HepG2 (cell line): Measurements from ENCODE around the gene NFE2L3. TPM values are rescaled to one million over a fixed set of nuclear protein-coding genes. Genes with fewer than 3 reads are reported as not detected.

Experiments
- AFF4 ChIP-seq: sonication (generic); formaldehyde crosslinking; IDR thresholded peaks from 2 replicates; pipeline ENCODE4 v1.4.0; 2020; ENCODE audit warnings: missing genetic modification reagents
- MNT ChIP-seq: fragments of 450-650 bp; IDR thresholded peaks from 2 replicates; pipeline ENCODE4 v1.6.1; 2016
- MYNN ChIP-seq: sonication (generic); formaldehyde crosslinking; IDR thresholded peaks from 2 replicates; pipeline ENCODE4 v1.4.0; 2020; ENCODE audit warnings: mild to moderate bottlenecking, low read depth, missing genetic modification reagents
- NFATC3 ChIP-seq: sonication (generic); formaldehyde crosslinking; IDR thresholded peaks from 2 replicates; pipeline ENCODE4 v1.5.1; 2020; ENCODE audit warnings: mild to moderate bottlenecking, missing genetic modification reagents
- NFE2L2 ChIP-seq: fragments of 150-350 bp; IDR thresholded peaks from 2 replicates; pipeline ENCODE4 v1.6.1; 2014; ENCODE audit warnings: low read length
- ONECUT2 ChIP-seq: sonication (generic); formaldehyde crosslinking; IDR thresholded peaks from 2 replicates; pipeline ENCODE4 v1.4.0; 2020; ENCODE audit warnings: missing genetic modification reagents
- REL ChIP-seq: sonication (generic); formaldehyde crosslinking; conservative IDR thresholded peaks from 2 replicates; pipeline ENCODE4 v1.8.0; 2022; ENCODE audit warnings: mild to moderate bottlenecking, missing genetic modification reagents, moderate library complexity
- TFDP2 ChIP-seq: sonication (generic); formaldehyde crosslinking; IDR thresholded peaks from 2 replicates; pipeline ENCODE4 v1.4.0; 2020; ENCODE audit warnings: missing genetic modification reagents
- TOE1 ChIP-seq: sonication (generic); formaldehyde crosslinking; IDR thresholded peaks from 2 replicates; pipeline ENCODE4 v1.4.0; 2020; ENCODE audit warnings: mild to moderate bottlenecking, missing genetic modification reagents
- ZMYM4 ChIP-seq: sonication (generic); formaldehyde crosslinking; IDR thresholded peaks from 2 replicates; pipeline ENCODE4 v1.8.1; 2023; ENCODE audit warnings: mild to moderate bottlenecking, missing genetic modification reagents
- polyA plus RNA-seq, 8 experiments: library from polyadenylated mRNA; depleted of rRNA in 3 of 8; stranded (reverse) in 7 of 8; unstranded in 1 of 8; fragments of >200 nt; fragmentation: Illumina TruSeq in 4 of 8; extraction: Trizol in 4 of 8; gene quantifications; 2 replicates each; pipeline versions ENCODE4 v1.2.1 to v1.2.3, GENCODE V29; 2011 to 2016; ENCODE audit warnings: low read depth in 4 of 8, missing spikeins in 1 of 8, mixed read lengths in 1 of 8; ENCODE audit not compliant: insufficient read depth in 1 of 8
- total RNA-seq, 5 experiments: library from RNA; depleted of rRNA; stranded (reverse); fragments of >200 nt; fragmentation: Illumina TruSeq; extraction: Trizol; gene quantifications; 2 replicates each; pipeline ENCODE4 v1.2.3, GENCODE V29; 2016; ENCODE audit warnings: low read depth in 1 of 5
- TF ChIP-seq, protein P1 (sequence below): sonication (generic); formaldehyde crosslinking; conservative IDR thresholded peaks from 2 replicates; pipeline ENCODE4 v1.4.0; 2020; ENCODE audit warnings: missing genetic modification reagents
- TF ChIP-seq, protein P2 (sequence below): sonication (generic); formaldehyde crosslinking; IDR thresholded peaks from 2 replicates; pipeline ENCODE4 v1.5.0; 2020; ENCODE audit warnings: mild to moderate bottlenecking, missing genetic modification reagents, borderline replicate concordance

Gene NFE2L3
- total and polyA plus RNA-seq, 2 of the 13 experiments (the other 11 are each of a cell fraction or from before 2014, with no cell fraction given): 11.4 to 19.4 TPM

DNA sequence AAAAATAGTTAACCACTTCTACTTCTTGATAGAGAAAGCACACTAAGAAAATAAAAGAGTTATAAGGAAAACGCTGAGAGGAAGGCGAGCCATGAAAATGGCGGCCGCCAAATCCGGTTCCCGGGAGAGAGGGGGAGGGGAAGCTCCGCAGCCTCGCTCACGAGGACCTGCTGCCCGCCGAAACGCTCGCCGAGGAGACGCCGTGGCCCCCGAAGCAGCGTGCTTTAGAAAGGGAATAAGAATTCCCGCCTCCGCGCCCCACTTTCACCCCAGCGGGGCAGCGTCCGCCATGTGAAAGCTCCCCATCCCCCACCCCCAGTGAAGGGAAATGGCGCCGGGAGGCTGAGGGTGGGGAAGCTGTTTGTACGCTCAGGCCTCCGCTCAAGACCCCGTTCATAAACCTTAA is 48.0 kb downstream of the NFE2L3 start (continued):
- TF ChIP-seq, protein P1, sequence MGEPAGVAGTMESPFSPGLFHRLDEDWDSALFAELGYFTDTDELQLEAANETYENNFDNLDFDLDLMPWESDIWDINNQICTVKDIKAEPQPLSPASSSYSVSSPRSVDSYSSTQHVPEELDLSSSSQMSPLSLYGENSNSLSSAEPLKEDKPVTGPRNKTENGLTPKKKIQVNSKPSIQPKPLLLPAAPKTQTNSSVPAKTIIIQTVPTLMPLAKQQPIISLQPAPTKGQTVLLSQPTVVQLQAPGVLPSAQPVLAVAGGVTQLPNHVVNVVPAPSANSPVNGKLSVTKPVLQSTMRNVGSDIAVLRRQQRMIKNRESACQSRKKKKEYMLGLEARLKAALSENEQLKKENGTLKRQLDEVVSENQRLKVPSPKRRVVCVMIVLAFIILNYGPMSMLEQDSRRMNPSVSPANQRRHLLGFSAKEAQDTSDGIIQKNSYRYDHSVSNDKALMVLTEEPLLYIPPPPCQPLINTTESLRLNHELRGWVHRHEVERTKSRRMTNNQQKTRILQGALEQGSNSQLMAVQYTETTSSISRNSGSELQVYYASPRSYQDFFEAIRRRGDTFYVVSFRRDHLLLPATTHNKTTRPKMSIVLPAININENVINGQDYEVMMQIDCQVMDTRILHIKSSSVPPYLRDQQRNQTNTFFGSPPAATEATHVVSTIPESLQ (CRISPR knock-in tag): no peak
- TF ChIP-seq ZMYM4: no peak
- no peak for TF ChIP-seq NFE2L2
- peak; percentile 33; the same call in 1 of the 2 replicates for TF ChIP-seq AFF4 (CRISPR knock-in tag)
- TF ChIP-seq NFATC3 (CRISPR knock-in tag): no peak
- TF ChIP-seq, protein P2, sequence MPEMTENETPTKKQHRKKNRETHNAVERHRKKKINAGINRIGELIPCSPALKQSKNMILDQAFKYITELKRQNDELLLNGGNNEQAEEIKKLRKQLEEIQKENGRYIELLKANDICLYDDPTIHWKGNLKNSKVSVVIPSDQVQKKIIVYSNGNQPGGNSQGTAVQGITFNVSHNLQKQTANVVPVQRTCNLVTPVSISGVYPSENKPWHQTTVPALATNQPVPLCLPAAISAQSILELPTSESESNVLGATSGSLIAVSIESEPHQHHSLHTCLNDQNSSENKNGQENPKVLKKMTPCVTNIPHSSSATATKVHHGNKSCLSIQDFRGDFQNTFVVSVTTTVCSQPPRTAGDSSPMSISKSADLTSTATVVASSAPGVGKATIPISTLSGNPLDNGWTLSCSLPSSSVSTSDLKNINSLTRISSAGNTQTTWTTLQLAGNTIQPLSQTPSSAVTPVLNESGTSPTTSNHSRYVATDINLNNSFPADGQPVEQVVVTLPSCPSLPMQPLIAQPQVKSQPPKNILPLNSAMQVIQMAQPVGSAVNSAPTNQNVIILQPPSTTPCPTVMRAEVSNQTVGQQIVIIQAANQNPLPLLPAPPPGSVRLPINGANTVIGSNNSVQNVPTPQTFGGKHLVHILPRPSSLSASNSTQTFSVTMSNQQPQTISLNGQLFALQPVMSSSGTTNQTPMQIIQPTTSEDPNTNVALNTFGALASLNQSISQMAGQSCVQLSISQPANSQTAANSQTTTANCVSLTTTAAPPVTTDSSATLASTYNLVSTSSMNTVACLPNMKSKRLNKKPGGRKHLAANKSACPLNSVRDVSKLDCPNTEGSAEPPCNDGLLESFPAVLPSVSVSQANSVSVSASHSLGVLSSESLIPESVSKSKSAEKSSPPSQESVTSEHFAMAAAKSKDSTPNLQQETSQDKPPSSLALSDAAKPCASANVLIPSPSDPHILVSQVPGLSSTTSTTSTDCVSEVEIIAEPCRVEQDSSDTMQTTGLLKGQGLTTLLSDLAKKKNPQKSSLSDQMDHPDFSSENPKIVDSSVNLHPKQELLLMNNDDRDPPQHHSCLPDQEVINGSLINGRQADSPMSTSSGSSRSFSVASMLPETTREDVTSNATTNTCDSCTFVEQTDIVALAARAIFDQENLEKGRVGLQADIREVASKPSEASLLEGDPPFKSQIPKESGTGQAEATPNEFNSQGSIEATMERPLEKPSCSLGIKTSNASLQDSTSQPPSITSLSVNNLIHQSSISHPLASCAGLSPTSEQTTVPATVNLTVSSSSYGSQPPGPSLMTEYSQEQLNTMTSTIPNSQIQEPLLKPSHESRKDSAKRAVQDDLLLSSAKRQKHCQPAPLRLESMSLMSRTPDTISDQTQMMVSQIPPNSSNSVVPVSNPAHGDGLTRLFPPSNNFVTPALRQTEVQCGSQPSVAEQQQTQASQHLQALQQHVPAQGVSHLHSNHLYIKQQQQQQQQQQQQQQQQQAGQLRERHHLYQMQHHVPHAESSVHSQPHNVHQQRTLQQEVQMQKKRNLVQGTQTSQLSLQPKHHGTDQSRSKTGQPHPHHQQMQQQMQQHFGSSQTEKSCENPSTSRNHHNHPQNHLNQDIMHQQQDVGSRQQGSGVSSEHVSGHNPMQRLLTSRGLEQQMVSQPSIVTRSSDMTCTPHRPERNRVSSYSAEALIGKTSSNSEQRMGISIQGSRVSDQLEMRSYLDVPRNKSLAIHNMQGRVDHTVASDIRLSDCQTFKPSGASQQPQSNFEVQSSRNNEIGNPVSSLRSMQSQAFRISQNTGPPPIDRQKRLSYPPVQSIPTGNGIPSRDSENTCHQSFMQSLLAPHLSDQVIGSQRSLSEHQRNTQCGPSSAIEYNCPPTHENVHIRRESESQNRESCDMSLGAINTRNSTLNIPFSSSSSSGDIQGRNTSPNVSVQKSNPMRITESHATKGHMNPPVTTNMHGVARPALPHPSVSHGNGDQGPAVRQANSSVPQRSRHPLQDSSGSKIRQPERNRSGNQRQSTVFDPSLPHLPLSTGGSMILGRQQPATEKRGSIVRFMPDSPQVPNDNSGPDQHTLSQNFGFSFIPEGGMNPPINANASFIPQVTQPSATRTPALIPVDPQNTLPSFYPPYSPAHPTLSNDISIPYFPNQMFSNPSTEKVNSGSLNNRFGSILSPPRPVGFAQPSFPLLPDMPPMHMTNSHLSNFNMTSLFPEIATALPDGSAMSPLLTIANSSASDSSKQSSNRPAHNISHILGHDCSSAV (CRISPR knock-in tag): no peak
- no peak for TF ChIP-seq MYNN (CRISPR knock-in tag)
- no peak for TF ChIP-seq ONECUT2 (CRISPR knock-in tag)
- TF ChIP-seq REL: no peak
- TF ChIP-seq MNT: no peak
- no peak for TF ChIP-seq TFDP2 (CRISPR knock-in tag)
- no peak for TF ChIP-seq TOE1
